Parathyroid adenoma (tissue), 2 donors: ENCODE measurements around the gene DACH1.
"Not testable (repeated sequence)": the region's sequence is repeated elsewhere in the genome, so short reads cannot be mapped to it uniquely, and the experiment has no call there.

Source experiments
- H2AFZ ChIP-seq: fragments of 300-600 bp; sonication (generic); one replicate; pipeline ENCODE4 v1.7.0; 2017; ENCODE audit warnings: antibody characterized with exemption, mild to moderate bottlenecking
- H3K27ac ChIP-seq: fragments of 300-600 bp; sonication (generic); one replicate; pipeline ENCODE4 v1.7.0; 2017
- H3K27me3 ChIP-seq: fragments of 300-600 bp; sonication (generic); one replicate; pipeline ENCODE4 v1.7.0; 2017; ENCODE audit warnings: low read length; ENCODE audit not compliant: control insufficient read depth, insufficient read depth
- H3K36me3 ChIP-seq: fragments of 300-600 bp; sonication (generic); one replicate; pipeline ENCODE4 v1.7.0; 2017; ENCODE audit warnings: low read length; ENCODE audit not compliant: control insufficient read depth, insufficient read depth
- H3K4me1 ChIP-seq: fragments of 300-600 bp; sonication (generic); one replicate; pipeline ENCODE4 v1.7.0; 2017; ENCODE audit warnings: control low read depth
- H3K4me2 ChIP-seq: fragments of 300-600 bp; sonication (generic); one replicate; pipeline ENCODE4 v1.7.0; 2017; ENCODE audit warnings: low read length
- H3K4me3 ChIP-seq: fragments of 300-600 bp; sonication (generic); one replicate; pipeline ENCODE4 v1.7.0; 2017; ENCODE audit warnings: low read depth, low read length
- H3K79me2 ChIP-seq: fragments of 300-600 bp; sonication (generic); one replicate; pipeline ENCODE4 v1.7.0; 2017; ENCODE audit warnings: control low read depth
- H3K9ac ChIP-seq: fragments of 300-600 bp; sonication (generic); one replicate; pipeline ENCODE4 v1.7.0; 2017; ENCODE audit warnings: mild to moderate bottlenecking
- H3K9me3 ChIP-seq: fragments of 300-600 bp; sonication (generic); one replicate; pipeline ENCODE4 v1.7.0; 2017; ENCODE audit warnings: low read length; ENCODE audit not compliant: control insufficient read depth
- CTCF ChIP-seq: fragments of 300-600 bp; sonication (generic); IDR thresholded peaks from one replicate; pipeline ENCODE4 v1.7.0; 2017; ENCODE audit warnings: antibody characterized with exemption, mild to moderate bottlenecking
- donor health status: primary hyperparathyroidism.

DACH1 gene

GRCh38 chr13:71780546-71780945 lies 86.5 kb downstream of the DACH1 start:
- no peaks in the 10 kb centered on the region for H3K4me1 ChIP-seq
- H3K4me2 ChIP-seq, result no peak overlapping the region
- H3K27ac ChIP-seq, result no peak overlapping the region
- no peaks in the 10 kb centered on the region for H3K36me3 ChIP-seq
- H2AFZ ChIP-seq, result no peak overlapping the region
- no peaks in the 10 kb centered on the region for H3K27me3 ChIP-seq
- H3K4me3 ChIP-seq, result no peak overlapping the region
- no peaks in the 10 kb centered on the region for H3K9me3 ChIP-seq
- H3K9ac ChIP-seq, result no peak overlapping the region
- TF ChIP-seq CTCF, result no peak
- H3K79me2 ChIP-seq, result no peaks in the 10 kb centered on the region

GRCh38 chr13:71778998-71779397 lies 88.0 kb downstream of the DACH1 start:
- H3K27ac ChIP-seq, H3K9me3 ChIP-seq, H3K4me1 ChIP-seq, H3K36me3 ChIP-seq, H3K4me2 ChIP-seq, H2AFZ ChIP-seq, H3K4me3 ChIP-seq, H3K27me3 ChIP-seq, H3K79me2 ChIP-seq, H3K9ac ChIP-seq: not testable (repeated sequence)

- Histone ChIP-seq H3K4me2 (no peak overlapping the region), H3K4me1 (no peaks in the 10 kb centered on the region), H3K4me3 (no peak overlapping the region), H3K27me3 (no peaks in the 10 kb centered on the region), H3K9me3 (no peaks in the 10 kb centered on the region), H3K9ac (no peak overlapping the region), H3K27ac (no peak overlapping the region), H3K36me3 (no peaks in the 10 kb centered on the region), H2AFZ (no peak overlapping the region), H3K79me2 (no peaks in the 10 kb centered on the region)
- TF ChIP-seq CTCF, result no peak
Measured at GRCh38 chr13:71775966-71776365, 91.0 kb downstream of the DACH1 start.

GRCh38 chr13:71774863-71775262 lies 92.1 kb downstream of the DACH1 start:
- no peaks in the 10 kb centered on the region for H3K9me3 ChIP-seq
- H3K36me3 ChIP-seq, result no peaks in the 10 kb centered on the region
- no peak overlapping the region for H3K27ac ChIP-seq
- no peak overlapping the region for H3K9ac ChIP-seq
- H3K79me2 ChIP-seq, result no peaks in the 10 kb centered on the region
- no peak for TF ChIP-seq CTCF
- no peaks in the 10 kb centered on the region for H3K4me1 ChIP-seq
- H3K4me2 ChIP-seq, result no peak overlapping the region
- H3K27me3 ChIP-seq, result no peaks in the 10 kb centered on the region
- H3K4me3 ChIP-seq, result no peak overlapping the region
- H2AFZ ChIP-seq, result no peak overlapping the region

GRCh38 chr13:71773531-71773930 lies 93.5 kb downstream of the DACH1 start:
- Histone ChIP-seq H3K27me3 (no peaks in the 10 kb centered on the region), H3K4me2 (no peak overlapping the region), H3K27ac (no peak overlapping the region)

More at GRCh38 chr13:71773531-71773930, 93.5 kb downstream of the DACH1 start:
- no peak for TF ChIP-seq CTCF
- Histone ChIP-seq H3K4me1 (no peaks in the 10 kb centered on the region), H2AFZ (no peak overlapping the region), H3K79me2 (no peaks in the 10 kb centered on the region), H3K36me3 (no peaks in the 10 kb centered on the region), H3K9ac (no peak overlapping the region), H3K4me3 (no peak overlapping the region), H3K9me3 (no peaks in the 10 kb centered on the region)
